Breast epithelium (tissue), 3 donors: ENCODE data around the gene REPS1.

Experiments used
- CTCF ChIP-seq, 3 donors: fragments of 450-650 bp; IDR thresholded peaks; one replicate each; pipeline ENCODE4 v1.5.1; 2016 to 2017; ENCODE audit warnings: antibody characterized with exemption in 3 of 3, mild to moderate bottlenecking in 3 of 3, moderate library complexity in 3 of 3
- POLR2AphosphoS5 ChIP-seq, 3 donors: sonication (generic); formaldehyde crosslinking; IDR thresholded peaks; one replicate each; pipeline ENCODE4 v1.6.1; 2017; ENCODE audit warnings: antibody characterized with exemption in 3 of 3

GRCh38 chr6:139027620-139028182 is 39.6 kb upstream of the REPS1 start:
- TF ChIP-seq POLR2AphosphoS5 (IDR thresholded peaks at IDR 0.05) = no peak
- no peak for TF ChIP-seq CTCF (IDR thresholded peaks at IDR 0.05)
